Tibial nerve (tissue), 4 donors: ENCODE results near the gene GRM6. TPM values are rescaled to one million over a fixed set of nuclear protein-coding genes. Genes with fewer than 3 reads are reported as not detected.

ENCODE experiments used
- DNase-seq, 2 donors: peaks; one replicate each; pipeline ENCODE4 v3.0.0-alpha.2; 2019; ENCODE audit warnings: low spot score in 2 of 2
- H3K27ac ChIP-seq, 4 donors: fragments of 200-600 bp; sonication (generic) in 3 of 4; one replicate each; pipeline ENCODE4 v1.5.1; 2017 to 2019; ENCODE audit warnings: mild to moderate bottlenecking in 1 of 4
- H3K27me3 ChIP-seq, 2 donors: fragments of 200-600 bp; sonication (generic) in 1 of 2; one replicate each; pipeline versions ENCODE4 v1.5.1 to v1.6.0; 2017 to 2019
- H3K36me3 ChIP-seq, 3 donors: fragments of 200-600 bp; sonication (generic); one replicate each; pipeline ENCODE4 v1.5.1; 2018 to 2019
- H3K4me1 ChIP-seq, 4 donors: fragments of 200-600 bp; sonication (generic) in 3 of 4; one replicate each; pipeline ENCODE4 v1.5.1; 2017 to 2019
- H3K4me3 ChIP-seq, 4 donors: fragments of 200-600 bp; sonication (generic) in 3 of 4; one replicate each; pipeline ENCODE4 v1.5.1; 2017 to 2019; ENCODE audit warnings: mild to moderate bottlenecking in 1 of 4, moderate library complexity in 1 of 4
- H3K9me3 ChIP-seq, 4 donors: fragments of 200-600 bp; sonication (generic) in 3 of 4; one replicate each; pipeline ENCODE4 v1.5.1; 2017 to 2019
- CTCF ChIP-seq, 5 experiments: fragments of 200-600 bp in 3 of 5; fragments of 450-650 bp in 2 of 5; sonication (generic) in 3 of 5; IDR thresholded peaks; one replicate each; pipeline ENCODE4 v1.5.1; 2016 to 2019; ENCODE audit warnings: antibody characterized with exemption in 5 of 5, mild to moderate bottlenecking in 3 of 5, moderate library complexity in 2 of 5
- EP300 ChIP-seq, 2 donors: sonication (generic); formaldehyde crosslinking; IDR thresholded peaks; one replicate each; pipeline ENCODE4 v1.6.1; 2017; ENCODE audit warnings: antibody characterized with exemption in 2 of 2, mild to moderate bottlenecking in 1 of 2
- POLR2A ChIP-seq, 2 donors: fragments of 450-650 bp; IDR thresholded peaks; one replicate each; pipeline ENCODE4 v1.6.1; 2017; ENCODE audit warnings: antibody characterized with exemption in 2 of 2, mild to moderate bottlenecking in 2 of 2, moderate library complexity in 2 of 2
- WGBS, 2 donors: methylation state at CpG; one replicate each; pipeline ENCODE4 v1.1.5; 2018; 5-methylcytosine and 5-hydroxymethylcytosine counted together
- total RNA-seq, 4 donors: library from RNA; depleted of rRNA; stranded (reverse); fragments of >200 nt; gene quantifications; one replicate each; pipeline ENCODE4 v1.1.0, GENCODE V29; 2016

Gene GRM6
- total RNA-seq, 4 donors from 2014 or later, result not detected

DNA sequence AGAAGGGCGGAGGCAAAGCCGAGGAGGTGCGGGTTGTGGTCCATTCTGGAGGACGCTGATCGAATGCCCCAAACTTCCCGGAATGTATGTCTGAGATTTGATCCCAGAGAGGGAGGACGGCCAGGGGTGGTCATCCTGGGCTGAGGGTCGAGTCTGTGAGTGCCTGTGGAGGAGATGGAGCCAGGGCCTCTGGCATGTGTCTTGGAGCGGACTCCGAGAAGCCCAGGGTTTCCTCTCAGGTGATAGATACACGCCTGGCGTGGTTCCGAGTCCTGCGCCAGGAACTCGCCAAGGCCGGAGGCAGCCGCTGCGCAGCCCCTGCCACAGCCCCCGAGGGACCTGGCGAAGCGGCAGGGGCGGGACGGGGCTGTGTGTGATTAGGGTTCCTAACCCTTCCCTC lies 53.8 kb downstream of the GRM6 start:
- TF ChIP-seq CTCF (IDR thresholded peaks at IDR 0.05) (no peak), POLR2A (IDR thresholded peaks at IDR 0.05) (no peak), EP300 (IDR thresholded peaks at IDR 0.05) (no peak)
- no peak for DNase-seq
- WGBS, 2 donors, result 1 to 4% methylated on average over 19 to 21 of the region's 23 CpGs
- peaks cover 0 to 70% (median 0%) of the 10 kb centered on the region in 3 donors for H3K36me3 ChIP-seq
- peaks cover 0 to 14% (median 0%) of the 10 kb centered on the region in 4 donors for H3K4me1 ChIP-seq
- H3K27ac ChIP-seq, result peak overlapping the region in 3 of 4 donors; percentile 37 to 77 (median 60)
- peak overlapping the region; percentile 53 to 68 (median 61) for H3K4me3 ChIP-seq
- H3K9me3 ChIP-seq, result peaks cover 0 to 84% (median 20%) of the 10 kb centered on the region in 4 donors
- H3K27me3 ChIP-seq, result no peaks in the 10 kb centered on the region

DNA sequence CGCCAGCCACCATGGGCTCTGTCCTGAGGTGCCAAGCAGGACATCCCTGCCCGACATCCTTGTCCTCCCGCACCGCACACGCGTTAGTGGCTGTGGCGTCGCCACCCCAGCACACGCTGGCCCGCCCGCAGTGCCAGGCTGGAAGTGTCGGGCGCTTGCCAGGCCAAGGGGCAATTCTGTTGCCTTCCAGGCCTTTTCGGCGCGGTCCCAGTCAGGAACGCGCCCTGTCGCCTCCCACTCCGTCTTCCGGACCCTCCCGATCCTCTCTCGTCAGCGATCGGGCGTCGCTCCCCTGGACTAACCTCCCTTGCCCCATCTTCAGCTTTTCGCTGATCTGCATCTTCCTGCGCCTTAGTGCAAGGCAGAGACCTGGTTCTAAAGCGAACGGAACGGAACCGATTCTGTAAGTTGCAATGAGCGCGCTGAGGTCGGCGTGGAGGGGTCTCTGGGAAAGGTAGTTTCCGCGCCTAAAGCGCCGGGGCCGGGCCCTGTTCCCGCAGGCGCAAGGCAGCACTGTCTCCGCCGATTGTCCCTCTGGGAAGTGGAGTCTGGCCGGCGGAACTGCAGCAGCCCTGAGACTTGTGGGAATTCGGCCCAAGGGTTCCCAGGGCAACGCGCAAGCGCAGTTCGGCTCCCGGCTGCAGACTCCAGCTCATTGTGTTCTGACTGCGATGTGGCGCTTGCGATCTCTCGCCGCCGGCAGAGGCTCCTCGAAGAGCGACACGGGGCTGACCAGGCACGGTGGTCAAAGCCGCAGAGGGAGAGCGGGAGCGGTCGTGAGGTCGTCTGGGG lies 54.4 kb downstream of the GRM6 start, which contains the start of gene ZNF454:
Gene ZNF454, plus strand, starts transcription at position 630 of the 792 bp plus-strand sequence. CDS start 1,594 bp downstream, outside the sequence.
- Histone ChIP-seq H3K9me3 (peaks cover 0 to 84% (median 24%) of the 10 kb centered on the region in 4 donors), H3K27me3 (no peaks in the 10 kb centered on the region), H3K4me3 (peak within 1 kb of the TSS; percentile 53 to 68 (median 61)), H3K27ac (peak within 1 kb of the TSS in 3 of 4 donors; percentile 40 to 77 (median 74)), H3K4me1 (peaks cover 0 to 14% (median 0%) of the 10 kb centered on the region in 4 donors), H3K36me3 (peaks cover 0 to 70% (median 0%) of the 10 kb centered on the region in 3 donors)
- peak in 1 of 2 donors; percentile 23 for TF ChIP-seq POLR2A (IDR thresholded peaks at IDR 0.05)
- TF ChIP-seq EP300 (IDR thresholded peaks at IDR 0.05), result peak in 1 of 2 donors; percentile 82
- no peak for TF ChIP-seq CTCF (IDR thresholded peaks at IDR 0.05)
- 4 to 5% methylated on average over 43 to 63 of the region's 69 CpGs for WGBS, 2 donors
- DNase-seq, result peak; percentile 62 to 67

DNA sequence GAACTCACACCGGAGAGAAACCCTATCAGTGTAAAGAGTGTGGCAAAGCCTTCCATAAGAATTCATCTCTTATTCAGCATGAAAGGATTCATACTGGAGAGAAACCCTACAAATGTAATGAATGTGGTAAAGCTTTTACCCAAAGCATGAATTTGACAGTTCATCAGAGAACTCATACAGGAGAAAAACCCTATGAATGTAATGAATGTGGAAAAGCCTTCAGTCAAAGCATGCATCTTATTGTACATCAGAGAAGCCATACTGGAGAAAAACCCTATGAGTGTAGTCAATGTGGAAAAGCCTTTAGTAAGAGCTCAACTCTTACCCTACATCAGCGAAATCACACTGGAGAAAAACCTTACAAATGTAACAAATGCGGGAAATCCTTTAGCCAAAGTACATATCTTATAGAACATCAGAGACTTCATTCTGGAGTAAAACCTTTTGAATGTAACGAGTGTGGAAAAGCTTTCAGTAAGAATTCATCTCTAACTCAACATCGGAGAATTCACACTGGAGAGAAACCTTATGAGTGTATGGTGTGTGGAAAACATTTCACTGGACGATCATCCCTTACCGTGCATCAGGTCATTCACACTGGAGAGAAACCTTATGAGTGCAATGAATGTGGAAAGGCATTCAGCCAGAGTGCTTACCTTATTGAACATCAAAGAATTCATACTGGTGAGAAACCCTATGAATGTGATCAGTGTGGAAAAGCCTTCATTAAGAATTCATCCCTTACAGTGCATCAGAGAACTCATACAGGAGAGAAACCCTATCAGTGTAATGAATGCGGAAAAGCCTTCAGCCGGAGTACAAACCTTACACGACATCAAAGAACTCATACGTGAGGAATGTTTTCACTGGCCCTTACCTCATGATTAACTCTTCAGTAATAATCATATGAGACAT lies 63.0 kb downstream of the GRM6 start:
- 86 to 98% methylated on average over 11 of the region's 11 CpGs for WGBS, 2 donors
- no peak for DNase-seq
- no peaks in the 10 kb centered on the region for H3K27me3 ChIP-seq
- no peak overlapping the region for H3K4me3 ChIP-seq
- no peak overlapping the region for H3K27ac ChIP-seq
- H3K4me1 ChIP-seq, result no peaks in the 10 kb centered on the region
- no peak for TF ChIP-seq POLR2A (IDR thresholded peaks at IDR 0.05)
- TF ChIP-seq CTCF (IDR thresholded peaks at IDR 0.05), result no peak
- TF ChIP-seq EP300 (IDR thresholded peaks at IDR 0.05), result no peak
- peaks cover 0 to 100% (median 0%) of the 10 kb centered on the region in 3 donors for H3K36me3 ChIP-seq
- peaks cover 13 to 100% (median 62%) of the 10 kb centered on the region in 4 donors for H3K9me3 ChIP-seq

Other genes starting within 250 kb of the GRM6 start
- 10 to 100 TPM; 18.4 to 38.7 (median 27.9) TPM for gene ZNF354B, start 135.4 kb downstream of the GRM6 start, total RNA-seq
- gene ZFP2, start 99.4 kb downstream of the GRM6 start, total RNA-seq, result 1 to 10 TPM; 2.0 to 6.0 (median 2.6) TPM
- gene ZNF454, start 54.1 kb downstream of the GRM6 start, total RNA-seq, result 1 to 10 TPM; 3.1 to 7.5 (median 4.9) TPM
- gene ZNF879, start 28.5 kb upstream of the GRM6 start, total RNA-seq, result 10 to 100 TPM in 1 of 4 donors, 1 to 10 TPM in 3; 1.8 to 11.2 (median 4.5) TPM
- gene ZNF354C, start 65.1 kb upstream of the GRM6 start, total RNA-seq, result 1 to 10 TPM; 7.0 to 9.9 (median 9.2) TPM